GM13977 (cell line): ENCODE results near the gene ERRFI1.
A peak's percentile ranks its signal among the peaks of the same experiment; 100 is the strongest.

Experiments
- DNase-seq: peaks from one replicate; pipeline ENCODE4 v3.0.0; 2012; ENCODE audit warnings: low spot score
- in situ Hi-C: fragments of 300-500 bp; cut with MboI; formaldehyde crosslinking; loops from one replicate; pipeline ENCODE4 v1.12.0; 2022; ENCODE audit warnings: low sequenced_read_pairs, low pct_unique_long_range_greater_than_20kb, mixed read lengths, inconsistent platforms; ENCODE audit not compliant: unreplicated experiment
- TF ChIP-seq, protein P1 (sequence below): IDR thresholded peaks from 2 replicates; pipeline ENCODE4 v1.5.1; 2012; ENCODE audit warnings: mild to moderate bottlenecking, control low read depth; ENCODE audit not compliant: insufficient read depth; ENCODE audit errors: extremely low read depth, missing control alignments

ERRFI1 gene

DNA sequence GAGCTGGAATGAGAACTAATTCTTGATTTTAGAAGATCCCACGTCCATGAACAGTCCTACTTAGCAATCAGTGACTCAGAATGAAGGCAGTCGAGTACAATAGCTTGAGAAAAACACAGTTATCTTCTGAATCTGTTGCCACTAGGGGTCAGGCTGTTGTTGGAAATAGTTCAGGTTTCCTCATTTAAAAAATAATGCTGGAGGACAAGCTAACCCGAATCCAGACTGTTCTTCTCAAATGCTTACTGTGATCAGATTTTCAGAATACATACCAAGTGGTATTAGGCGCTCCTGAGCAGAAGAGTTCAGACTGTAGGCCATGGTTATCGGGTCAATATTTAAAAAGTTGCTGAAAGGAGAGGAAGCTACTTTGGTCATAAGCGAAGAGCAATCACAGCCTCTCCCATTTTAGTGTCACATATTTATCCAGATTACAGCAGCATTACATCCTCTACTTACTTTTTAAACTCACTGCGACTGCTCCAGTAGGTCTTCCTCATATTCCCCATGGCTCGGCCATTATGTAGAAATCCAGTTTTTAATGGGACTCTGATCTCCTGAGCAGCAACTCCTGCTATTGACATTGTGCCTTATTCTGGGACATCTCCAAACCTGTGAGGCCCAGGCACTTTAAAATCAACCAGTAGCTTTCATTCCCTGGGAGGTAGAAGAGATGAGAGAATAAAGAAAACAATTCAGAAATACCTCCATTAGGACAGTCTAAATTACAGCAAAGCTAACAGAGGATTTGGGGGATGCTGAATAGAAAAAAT is 10.9 kb downstream of the ERRFI1 start:
- TF ChIP-seq, protein P1, sequence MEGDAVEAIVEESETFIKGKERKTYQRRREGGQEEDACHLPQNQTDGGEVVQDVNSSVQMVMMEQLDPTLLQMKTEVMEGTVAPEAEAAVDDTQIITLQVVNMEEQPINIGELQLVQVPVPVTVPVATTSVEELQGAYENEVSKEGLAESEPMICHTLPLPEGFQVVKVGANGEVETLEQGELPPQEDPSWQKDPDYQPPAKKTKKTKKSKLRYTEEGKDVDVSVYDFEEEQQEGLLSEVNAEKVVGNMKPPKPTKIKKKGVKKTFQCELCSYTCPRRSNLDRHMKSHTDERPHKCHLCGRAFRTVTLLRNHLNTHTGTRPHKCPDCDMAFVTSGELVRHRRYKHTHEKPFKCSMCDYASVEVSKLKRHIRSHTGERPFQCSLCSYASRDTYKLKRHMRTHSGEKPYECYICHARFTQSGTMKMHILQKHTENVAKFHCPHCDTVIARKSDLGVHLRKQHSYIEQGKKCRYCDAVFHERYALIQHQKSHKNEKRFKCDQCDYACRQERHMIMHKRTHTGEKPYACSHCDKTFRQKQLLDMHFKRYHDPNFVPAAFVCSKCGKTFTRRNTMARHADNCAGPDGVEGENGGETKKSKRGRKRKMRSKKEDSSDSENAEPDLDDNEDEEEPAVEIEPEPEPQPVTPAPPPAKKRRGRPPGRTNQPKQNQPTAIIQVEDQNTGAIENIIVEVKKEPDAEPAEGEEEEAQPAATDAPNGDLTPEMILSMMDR = peak; percentile 73
- DNase-seq = peak; percentile 53
- in situ Hi-C loops = loop anchor here (10.0 kb wide), 1 partner anchor 300 kb away; the partner anchor contains the start of gene SLC45A1

DNA sequence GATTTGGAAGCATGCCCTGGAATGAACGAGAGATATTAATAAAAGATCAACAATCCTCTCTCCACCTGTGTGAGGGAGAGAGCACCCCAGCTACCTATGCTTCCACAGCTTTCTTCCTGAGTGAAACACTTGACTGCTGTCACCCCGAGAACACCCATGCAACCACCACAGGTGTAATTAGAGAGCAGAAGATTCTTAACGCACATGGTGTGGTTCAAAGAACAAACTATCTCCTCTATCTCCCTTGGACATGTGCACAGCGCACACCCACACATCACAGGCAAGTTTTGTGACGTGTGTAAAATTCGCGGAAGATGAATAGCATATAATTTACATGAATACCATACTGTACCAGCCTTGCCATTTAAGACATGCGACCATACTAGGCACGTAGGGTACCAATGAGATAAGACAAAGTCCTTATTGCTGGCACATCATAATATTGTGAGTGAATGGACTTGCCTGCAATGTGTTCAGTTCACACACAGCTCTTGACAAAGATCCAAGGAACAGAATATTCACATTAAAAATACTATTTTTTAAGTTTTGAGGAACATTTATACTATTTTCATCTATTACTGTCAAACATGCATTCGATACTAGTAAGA is 11.6 kb downstream of the ERRFI1 start:
- TF ChIP-seq, protein P1 = no peak
- DNase-seq = no peak
- in situ Hi-C loops = loop anchor here (10.0 kb wide), 1 partner anchor 300 kb away; the partner anchor contains the start of gene SLC45A1

DNA sequence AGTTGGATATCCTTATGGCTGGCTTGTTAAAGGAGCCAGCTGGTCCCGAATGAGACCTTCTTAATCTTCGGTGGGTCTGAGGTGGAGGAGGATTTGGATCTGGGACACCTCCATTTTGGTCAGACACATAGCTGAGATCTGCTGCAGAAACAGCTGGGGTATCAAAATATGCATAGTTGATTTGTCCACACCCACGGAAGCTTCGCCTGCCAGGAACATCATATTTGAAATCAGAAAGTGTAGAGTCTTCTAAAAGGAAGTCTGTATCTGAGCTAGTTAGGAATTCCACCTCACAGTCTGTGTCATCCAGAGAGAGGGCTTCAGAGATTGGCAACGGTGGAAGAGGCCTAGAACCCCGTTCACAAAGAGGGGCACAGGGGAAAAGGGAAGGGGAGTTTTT is 12.3 kb downstream of the ERRFI1 start:
- no peak for DNase-seq
- in situ Hi-C loops = loop anchor here (10.0 kb wide), 1 partner anchor 301 kb away; the partner anchor contains the start of gene SLC45A1
- TF ChIP-seq, protein P1 = no peak

DNA sequence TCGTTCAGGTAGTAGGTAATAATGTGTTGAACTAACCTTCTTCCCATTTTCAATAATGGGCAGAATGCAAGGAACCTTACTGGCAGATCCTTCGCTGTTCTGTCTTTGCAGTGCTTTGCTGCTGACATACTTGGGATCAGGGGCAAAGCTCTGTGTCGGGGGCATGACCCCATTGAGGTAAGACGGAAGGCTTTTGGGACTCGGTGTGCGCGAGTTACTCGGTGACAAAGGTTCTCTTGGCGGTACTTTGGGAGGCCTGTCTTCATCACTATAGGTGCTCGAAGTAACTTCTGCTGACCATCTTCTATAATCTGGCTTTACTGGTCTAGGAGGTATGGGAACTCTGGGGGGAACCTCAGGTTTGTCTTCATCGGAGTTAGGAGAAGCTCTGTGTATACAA is 12.7 kb downstream of the ERRFI1 start:
- in situ Hi-C loops = loop anchor here (10.0 kb wide), 1 partner anchor 301 kb away; the partner anchor contains the start of gene SLC45A1
- TF ChIP-seq, protein P1 = no peak
- DNase-seq = no peak

DNA sequence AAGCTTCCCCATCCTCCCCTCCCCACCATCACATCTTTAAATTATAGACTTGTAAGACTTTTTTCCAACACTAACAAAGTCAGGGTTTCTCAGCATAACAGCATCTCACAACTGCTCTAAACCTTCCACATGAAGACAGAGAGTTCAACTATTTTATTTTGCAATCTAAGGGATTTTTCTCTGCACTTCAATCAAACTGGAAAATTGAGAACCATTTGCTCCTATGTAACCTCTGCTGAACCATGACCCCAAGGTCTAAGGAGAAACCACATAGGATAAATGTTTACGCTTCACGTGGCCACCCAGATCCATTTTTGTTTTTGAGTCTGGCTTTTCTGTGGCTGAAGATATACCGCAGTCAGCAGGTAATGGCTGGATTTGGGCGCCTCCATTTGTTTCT is 13.2 kb downstream of the ERRFI1 start:
- DNase-seq = no peak
- in situ Hi-C loops = loop anchor here (10.0 kb wide), 1 partner anchor 302 kb away; the partner anchor contains the start of gene SLC45A1
- TF ChIP-seq, protein P1 = no peak

DNA sequence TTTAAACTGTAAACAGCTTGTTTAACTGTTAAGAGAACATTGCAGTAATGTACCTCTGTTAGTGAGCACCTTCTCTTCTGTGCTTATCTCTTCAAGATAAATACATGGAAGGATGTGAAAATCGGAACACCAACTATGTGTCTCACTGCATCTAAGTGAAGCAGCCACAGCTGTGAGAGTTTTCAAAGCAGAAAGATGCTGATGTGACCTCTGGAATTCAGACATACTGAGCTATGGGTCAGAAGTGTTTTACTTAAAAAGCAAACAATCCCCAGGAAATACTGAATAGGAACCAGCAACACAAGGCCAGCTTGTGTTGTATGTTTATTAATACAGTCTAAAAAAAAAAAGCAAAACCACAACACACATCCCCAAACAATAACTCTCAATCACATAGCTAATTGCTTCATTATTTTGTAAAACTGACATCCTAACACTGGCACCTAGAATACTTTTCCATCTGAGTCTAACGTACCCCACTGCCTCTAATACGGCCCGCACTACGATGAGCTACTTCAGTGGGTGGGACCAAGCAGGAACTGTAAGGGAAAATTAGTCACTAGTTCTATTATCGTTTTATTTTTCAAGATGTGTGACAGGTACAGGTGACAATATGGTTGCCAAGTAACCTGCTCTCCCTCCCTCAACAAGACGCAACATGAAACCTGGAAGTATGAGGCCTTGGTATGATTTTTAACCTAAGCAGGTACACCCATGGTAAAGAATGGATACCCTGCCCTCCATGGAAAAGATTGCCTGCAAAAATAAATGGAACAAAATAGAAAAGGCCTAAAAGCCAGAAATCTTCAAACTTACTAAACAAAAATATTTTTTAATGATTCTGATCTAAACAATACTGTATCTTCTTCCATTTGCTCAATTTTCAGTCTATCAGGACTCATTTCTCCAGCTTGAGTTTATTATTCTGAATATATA is 13.9 kb downstream of the ERRFI1 start:
- DNase-seq = no peak
- TF ChIP-seq, protein P1 = no peak
- in situ Hi-C loops = loop anchor here (10.0 kb wide), 1 partner anchor 303 kb away; the partner anchor contains the start of gene SLC45A1
